ENCODE data around the gene NOXA1.

Gene NOXA1

DNA sequence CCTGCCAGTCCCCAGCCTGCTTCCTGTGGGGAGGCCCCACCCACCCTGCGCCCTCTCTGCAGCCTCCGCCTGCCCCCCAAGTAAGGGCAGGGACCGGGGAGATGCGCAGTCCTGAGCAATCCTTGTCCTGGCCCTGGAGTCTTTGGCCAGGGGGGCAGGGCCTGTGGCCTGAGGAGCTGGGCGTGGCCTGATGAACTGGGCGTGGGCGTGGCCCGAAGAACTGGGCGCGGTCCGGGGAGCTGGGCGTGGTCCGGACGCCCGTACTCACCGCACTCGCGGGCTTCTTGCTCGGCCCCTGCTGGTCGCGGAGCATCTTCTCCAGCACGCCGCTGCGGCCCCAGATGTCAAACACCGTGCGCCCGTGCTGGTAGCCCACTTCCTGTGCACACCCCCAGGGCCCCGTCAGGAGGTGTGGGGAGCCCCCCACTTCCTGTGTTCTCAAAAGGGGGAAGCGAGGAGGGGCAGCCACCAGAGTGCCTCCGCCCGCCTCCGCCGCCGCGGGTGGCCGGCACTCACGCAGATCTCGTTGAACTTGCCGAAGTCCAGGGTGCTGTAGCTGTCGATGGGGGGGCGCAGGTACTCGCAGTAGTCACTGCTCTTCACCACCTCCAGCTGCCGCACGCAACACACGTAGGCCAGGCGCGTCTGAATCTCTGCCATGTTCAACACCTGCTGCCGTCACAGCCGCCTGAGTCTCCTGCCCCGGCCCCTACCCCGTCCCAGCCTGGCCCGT lies 38.6 kb downstream of the NOXA1 start:
- H3K4me3 ChIP-seq (ENCODE audit: low read depth, low read length), result no peak overlapping the region
- peak; percentile 87 for DNase-seq (ENCODE audit: low read depth)
- no peak for TF ChIP-seq POLR2A (IDR thresholded peaks at IDR 0.05; ENCODE audit: extremely low read depth, insufficient read length)

DNA sequence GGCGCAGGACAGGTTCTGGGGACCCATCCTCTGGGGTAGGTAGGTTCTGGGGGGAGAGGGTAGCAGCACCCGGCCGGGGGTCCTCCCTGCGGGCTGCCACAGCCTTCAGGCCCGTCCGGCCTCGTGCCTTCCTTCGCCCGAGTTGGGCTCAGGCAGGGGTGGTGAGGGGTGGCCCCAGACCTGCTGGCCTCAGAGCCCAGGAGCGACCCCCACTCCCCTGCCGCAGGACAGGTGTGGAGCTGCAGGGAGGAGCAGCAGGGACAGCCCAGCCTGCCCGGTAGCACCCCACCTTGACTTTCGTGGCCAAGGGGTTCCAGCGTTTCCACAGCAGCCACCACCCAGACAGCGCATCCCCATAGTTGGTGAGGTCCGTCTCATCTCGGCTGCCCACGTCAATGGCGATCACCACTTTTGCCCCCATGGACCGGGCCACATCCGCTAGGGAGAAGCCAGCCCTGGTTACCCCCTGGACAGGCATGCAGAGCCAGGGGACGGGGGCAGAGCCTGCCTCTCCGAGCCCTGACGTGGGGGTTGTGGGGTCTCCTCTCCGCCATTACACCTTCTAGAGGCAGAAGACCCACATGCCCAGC lies 39.3 kb downstream of the NOXA1 start:
- no peak for DNase-seq (ENCODE audit: low read depth)
- TF ChIP-seq POLR2A (IDR thresholded peaks at IDR 0.05; ENCODE audit: extremely low read depth, insufficient read length) (no peak), MYC (IDR thresholded peaks at IDR 0.05; ENCODE audit: low read depth, low read length) (no peak)
- TF ChIP-seq, protein P1, sequence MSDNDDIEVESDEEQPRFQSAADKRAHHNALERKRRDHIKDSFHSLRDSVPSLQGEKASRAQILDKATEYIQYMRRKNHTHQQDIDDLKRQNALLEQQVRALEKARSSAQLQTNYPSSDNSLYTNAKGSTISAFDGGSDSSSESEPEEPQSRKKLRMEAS (IDR thresholded peaks at IDR 0.05; ENCODE audit: low read depth, low read length), result no peak
- TF ChIP-seq, protein P2, sequence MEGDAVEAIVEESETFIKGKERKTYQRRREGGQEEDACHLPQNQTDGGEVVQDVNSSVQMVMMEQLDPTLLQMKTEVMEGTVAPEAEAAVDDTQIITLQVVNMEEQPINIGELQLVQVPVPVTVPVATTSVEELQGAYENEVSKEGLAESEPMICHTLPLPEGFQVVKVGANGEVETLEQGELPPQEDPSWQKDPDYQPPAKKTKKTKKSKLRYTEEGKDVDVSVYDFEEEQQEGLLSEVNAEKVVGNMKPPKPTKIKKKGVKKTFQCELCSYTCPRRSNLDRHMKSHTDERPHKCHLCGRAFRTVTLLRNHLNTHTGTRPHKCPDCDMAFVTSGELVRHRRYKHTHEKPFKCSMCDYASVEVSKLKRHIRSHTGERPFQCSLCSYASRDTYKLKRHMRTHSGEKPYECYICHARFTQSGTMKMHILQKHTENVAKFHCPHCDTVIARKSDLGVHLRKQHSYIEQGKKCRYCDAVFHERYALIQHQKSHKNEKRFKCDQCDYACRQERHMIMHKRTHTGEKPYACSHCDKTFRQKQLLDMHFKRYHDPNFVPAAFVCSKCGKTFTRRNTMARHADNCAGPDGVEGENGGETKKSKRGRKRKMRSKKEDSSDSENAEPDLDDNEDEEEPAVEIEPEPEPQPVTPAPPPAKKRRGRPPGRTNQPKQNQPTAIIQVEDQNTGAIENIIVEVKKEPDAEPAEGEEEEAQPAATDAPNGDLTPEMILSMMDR (IDR thresholded peaks at IDR 0.05; ENCODE audit: low read depth, low read length), result no peak
- H3K4me3 ChIP-seq (ENCODE audit: low read depth, low read length), result no peak overlapping the region

DNA sequence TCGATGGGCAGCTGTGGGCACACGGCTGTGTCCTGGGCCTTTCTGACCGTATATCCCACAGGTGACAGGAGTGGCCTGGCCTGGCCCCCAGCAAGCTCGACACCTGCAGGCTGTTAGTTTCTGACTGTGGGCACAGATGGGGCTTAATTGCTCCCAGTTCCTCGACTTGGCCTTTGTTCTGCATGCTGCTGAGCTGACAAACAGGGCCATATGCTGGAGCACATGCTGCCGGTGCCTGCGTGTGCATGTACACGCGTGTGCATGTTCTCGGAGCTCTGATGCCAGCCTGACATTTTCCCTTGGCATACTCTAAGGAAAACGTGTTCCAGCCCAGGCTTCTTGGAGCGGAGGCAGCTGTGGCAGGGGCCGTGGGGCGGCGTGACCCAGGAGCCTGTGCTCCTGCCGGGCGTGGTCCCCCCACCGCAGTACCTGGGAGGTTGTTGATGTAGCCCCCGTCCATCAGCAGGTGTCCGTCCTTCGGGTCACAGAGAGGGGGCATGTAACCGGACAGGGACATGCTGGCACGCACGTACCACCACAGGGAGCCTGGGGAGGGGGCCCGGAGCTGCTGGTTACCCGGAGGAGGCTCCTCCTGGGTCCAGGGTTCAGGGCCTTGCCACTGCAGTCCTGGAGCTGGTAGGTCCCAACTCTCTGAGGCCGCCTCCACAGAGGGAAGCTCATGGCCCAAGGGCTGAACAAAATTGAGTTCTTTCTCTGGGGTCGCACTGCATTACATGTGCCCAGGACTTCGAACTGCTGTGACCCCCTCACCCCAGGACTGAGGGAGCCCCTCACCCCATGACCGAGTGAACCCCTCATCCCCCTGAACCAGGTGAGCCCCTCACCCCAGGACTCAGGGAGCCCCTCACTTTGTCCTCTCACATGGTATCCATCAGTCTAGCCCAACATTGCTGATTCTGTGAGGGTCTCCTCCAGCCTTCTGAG lies 40.1 kb downstream of the NOXA1 start:
- DNase-seq (ENCODE audit: low read depth), result no peak

DNA sequence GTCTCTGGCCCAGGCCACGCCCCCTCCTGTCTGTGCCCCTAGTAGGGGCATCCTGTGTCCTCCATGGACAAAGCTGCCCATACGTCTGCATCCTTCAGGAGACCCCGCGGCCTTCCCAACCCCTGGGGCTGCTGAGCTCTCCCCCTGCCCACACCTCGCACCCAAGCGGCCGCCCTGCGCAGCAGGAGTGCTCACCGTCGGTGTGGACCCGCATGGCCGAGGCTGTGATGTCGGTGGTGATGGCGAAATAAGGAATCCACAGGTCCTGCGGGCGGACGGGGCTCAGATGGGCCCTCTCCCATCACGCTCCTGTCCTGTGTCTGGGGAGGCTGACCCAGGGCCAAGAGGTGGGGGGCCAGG lies 40.7 kb downstream of the NOXA1 start:
- TF ChIP-seq MYC (IDR thresholded peaks at IDR 0.05; ENCODE audit: low read depth, low read length) (no peak), POLR2A (IDR thresholded peaks at IDR 0.05; ENCODE audit: extremely low read depth, insufficient read length) (no peak)
- TF ChIP-seq, protein P1 (IDR thresholded peaks at IDR 0.05; ENCODE audit: low read depth, low read length), result no peak
- TF ChIP-seq, protein P2 (IDR thresholded peaks at IDR 0.05; ENCODE audit: low read depth, low read length), result no peak
- no peak for DNase-seq (ENCODE audit: low read depth)
- no peak overlapping the region for H3K4me3 ChIP-seq (ENCODE audit: low read depth, low read length)

More for the DNA sequence above, 40.1 kb downstream of the NOXA1 start:
- no peak overlapping the region for H3K4me3 ChIP-seq (ENCODE audit: low read depth, low read length)
- TF ChIP-seq MYC (IDR thresholded peaks at IDR 0.05; ENCODE audit: low read depth, low read length) (no peak), POLR2A (IDR thresholded peaks at IDR 0.05; ENCODE audit: extremely low read depth, insufficient read length) (no peak)
- TF ChIP-seq, protein P1 (IDR thresholded peaks at IDR 0.05; ENCODE audit: low read depth, low read length), result no peak
- TF ChIP-seq, protein P2 (IDR thresholded peaks at IDR 0.05; ENCODE audit: low read depth, low read length), result no peak

DNA sequence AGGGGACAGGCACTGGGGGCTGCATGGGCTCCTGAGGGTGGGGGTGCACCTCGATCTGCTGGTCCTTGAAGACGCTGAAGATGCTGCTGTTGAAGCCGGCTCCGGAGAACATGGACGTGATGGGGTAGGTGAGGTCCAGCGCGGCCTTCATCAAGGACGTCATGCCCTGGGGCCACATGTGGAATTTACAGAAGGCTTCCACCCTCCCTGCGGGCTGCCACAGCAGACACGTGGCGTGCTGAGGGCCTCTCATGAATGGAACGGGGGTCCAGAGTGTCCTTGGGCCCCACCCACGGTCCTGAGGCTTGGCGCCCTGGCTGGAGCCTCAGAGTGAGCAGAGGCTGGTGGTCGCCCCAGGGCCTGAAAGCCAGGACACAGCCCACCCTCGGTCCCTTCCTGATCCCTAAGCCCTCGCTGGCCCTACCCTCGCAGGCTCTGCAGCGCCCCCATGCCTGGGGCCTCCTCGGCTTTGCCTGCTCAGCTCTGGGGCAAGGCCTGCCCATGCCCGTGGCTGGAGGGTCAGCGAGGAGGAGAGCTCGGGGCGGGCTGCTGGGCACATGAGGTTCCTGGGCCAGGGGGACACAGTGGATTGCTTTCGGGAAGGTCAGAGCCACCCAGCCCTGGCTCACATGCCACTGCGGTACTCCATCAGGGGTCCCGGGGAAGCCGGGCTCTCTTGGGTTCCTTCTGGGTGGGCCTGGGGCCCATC lies 41.3 kb downstream of the NOXA1 start:
- no peak overlapping the region for H3K4me3 ChIP-seq (ENCODE audit: low read depth, low read length)
- DNase-seq (ENCODE audit: low read depth), result no peak
- TF ChIP-seq, protein P2 (IDR thresholded peaks at IDR 0.05; ENCODE audit: low read depth, low read length), result no peak
- no peak for TF ChIP-seq MYC (IDR thresholded peaks at IDR 0.05; ENCODE audit: low read depth, low read length)
- no peak for TF ChIP-seq POLR2A (IDR thresholded peaks at IDR 0.05; ENCODE audit: extremely low read depth, insufficient read length)
- TF ChIP-seq, protein P1 (IDR thresholded peaks at IDR 0.05; ENCODE audit: low read depth, low read length), result no peak
